T-helper 22 cell (primary cell): ENCODE data around the gene B2M.
"Not testable (repeated sequence)": the region's sequence is repeated elsewhere in the genome, so short reads cannot be mapped to it uniquely, and the experiment has no call there.

Experiments
- DNase-seq: peaks from one replicate; pipeline ENCODE4 v3.0.0-alpha.2; 2020; ENCODE audit warnings: low read depth

The B2M gene

DNA sequence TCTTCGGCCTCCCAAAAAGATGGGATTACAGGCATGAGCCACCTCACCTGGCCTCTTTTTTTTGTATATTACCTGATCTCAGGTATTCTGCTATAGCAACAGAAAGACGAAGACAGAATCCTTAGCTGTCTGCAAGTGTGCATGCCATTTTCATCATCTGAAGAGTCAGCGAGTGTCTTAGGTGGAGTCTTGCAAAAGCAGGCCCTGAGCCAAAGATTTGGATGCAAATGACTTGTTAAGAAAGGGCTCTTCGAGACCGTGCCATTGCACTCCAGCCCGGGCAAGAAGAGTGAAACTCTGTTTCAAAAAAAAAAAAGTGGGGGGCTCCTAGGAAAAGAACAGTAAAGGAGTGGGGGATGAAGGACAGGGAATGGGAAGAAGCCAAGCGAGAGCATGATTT is 14.8 kb downstream of the B2M start:
- no peak for DNase-seq

DNA sequence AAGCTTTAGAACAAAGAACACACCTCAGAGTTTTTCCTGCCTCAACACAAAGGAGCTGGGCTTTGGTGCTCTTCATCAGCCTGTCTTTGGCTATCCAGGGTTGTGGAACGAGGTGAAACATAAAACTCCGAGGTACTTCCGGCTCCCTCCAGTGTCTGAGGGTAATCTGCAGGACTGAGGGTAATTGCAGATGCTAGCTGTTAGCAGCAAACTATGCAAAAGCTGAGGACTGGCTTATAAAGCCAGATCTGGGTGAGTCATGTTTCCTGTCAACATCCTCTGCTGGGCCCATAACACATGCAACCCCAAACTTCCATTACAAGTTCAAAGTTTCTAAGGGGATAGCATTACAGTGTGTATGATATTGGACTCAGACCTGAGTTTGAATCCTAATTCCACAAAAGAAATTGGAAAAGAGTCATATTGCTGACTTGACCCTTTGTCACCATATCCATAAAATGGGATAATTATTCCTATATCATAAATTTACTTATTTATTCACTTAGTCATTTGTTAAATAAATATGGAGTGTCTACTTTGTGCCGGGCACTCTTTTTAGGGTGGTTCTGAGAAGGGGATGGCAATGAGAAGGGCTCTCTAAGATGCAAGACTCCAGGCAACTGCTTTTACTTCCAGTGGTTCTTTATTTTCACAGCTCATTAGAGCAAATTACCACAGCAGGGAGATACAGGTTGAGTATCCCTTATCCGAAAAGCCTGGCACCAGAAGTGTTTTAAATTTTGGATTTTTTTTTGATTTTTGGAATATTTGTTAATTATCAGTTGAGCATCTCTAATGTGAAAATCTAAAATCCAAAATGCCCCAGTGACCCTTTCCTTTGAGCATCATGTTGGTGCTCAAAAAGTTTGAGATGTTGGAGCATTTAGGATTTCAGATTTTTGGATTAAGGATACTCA is 15.5 kb downstream of the B2M start:
- DNase-seq = peak; percentile 78

DNA sequence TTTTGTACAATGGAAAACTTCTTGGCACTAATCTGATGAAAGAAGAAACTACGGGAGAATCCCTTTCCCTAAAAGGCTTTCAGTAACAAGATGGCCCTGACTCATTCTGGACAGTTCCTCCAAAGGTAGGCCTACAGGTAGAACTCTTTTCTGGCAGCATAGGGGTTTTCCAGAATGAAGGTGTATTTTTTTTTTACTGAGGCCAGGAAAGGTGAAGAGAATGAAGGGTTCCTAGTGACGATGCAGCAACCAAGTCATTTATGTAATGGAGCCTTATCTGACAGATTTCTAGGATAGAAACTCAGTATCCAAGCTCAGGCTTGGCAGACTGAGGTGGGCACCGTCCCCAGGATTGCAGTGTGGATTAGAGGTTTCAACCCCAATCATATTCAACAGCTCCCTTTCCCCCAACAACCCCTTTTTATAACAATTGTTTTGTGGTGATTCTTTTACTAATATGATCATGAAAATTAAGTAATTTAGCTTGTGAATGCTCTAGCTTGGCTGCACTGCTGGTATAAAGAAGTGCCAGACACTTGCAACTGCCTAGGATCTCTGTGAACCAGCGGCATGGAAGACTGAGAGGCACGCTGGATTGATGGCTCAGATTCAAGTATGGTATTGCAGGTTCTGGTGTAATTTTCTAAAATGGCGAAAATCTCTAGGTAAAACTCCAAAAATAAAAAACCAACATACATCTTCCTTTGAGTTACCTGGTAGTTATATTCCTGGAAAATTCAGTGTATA is 16.3 kb downstream of the B2M start:
- DNase-seq = no peak

DNA sequence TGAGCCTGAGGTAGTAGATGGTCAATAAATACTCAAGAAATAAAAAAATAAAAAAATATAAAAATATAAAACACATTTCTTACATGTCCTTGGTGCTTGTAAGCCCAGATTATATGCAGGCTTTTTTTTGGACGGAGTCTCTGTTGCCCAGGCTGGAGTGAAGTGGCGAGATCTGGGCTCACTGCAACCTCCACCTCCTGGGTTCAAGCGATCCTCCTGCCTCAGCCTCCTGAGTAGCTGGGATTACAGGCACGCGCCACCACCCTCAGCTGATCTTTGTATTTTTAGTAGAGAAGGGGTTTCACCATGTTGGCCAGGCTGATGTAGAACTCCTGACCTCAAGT is 16.9 kb downstream of the B2M start:
- not testable (repeated sequence) for DNase-seq

DNA sequence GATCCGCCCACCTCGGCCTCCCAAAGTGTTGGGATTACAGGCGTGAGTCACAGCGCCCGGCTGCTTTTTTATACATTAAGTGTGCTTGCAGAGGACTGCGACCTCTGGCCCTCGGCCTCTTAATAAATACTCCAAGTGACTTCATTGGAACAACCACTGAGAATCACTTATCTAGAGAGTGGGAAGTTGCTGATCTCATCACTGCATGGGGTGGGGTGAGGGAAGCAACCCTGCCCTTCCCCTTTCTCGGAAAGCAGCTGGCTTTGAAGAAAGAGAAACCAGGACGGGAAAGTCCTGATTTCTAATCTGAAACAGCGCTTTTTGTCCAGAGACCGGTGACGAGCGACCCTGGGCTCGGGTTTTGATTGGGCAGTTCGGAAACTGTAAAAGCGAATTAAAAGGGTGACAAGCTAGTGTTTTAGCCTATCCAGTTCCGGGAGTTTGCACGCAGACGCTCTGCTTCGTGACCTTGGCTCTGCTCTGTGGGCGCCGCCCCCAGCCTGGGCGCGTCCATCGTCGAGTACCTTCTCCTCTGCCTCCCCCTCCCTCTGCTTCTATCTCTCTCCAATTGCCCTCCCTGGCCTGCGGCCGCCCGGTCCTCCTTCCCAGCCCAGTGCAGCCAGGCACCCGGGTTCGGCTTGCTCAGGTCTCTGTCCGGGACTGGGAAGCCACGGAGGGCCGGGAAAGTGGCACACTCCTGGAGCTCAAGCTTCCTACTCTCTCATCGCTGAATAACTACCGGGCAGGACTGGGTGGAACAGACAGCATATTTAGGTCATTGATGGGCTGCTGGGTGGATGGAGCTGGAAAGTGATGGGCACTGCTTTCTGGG is 17.5 kb downstream of the B2M start:
- peak; percentile 91 for DNase-seq

DNA sequence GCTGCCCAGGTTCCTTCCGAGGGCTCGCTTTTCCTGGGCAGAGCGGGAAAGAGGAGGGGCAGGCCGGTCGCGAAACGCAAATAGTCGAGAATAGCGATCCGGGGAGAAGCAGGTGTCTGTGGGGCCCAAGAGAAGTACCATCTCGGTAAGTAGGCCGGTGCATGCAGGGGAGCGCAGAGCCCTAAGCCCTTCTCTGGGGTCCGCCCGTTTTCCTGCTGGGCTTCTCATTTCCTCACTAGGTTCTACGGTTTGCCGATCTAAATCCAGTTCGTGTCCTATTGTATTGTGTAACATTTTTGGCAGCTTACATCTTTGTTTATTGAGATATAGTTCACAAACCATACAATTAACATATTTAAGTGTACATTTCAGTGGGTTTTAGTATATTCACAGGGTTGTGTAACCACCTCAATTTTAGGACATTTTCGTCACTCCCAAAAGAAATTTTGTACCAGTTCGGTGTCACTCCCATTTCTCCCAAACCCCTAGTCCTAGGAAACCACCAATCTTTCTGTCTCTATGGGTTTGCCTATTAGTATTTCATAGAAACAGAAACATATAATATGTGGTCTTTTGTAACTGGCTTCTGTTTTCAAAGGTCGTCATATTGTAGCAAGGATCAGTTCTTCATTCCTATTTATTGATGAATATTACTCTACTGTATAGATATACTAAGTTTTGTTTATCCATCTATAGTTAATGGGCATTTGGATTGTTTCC is 18.3 kb downstream of the B2M start:
- DNase-seq = no peak

DNA sequence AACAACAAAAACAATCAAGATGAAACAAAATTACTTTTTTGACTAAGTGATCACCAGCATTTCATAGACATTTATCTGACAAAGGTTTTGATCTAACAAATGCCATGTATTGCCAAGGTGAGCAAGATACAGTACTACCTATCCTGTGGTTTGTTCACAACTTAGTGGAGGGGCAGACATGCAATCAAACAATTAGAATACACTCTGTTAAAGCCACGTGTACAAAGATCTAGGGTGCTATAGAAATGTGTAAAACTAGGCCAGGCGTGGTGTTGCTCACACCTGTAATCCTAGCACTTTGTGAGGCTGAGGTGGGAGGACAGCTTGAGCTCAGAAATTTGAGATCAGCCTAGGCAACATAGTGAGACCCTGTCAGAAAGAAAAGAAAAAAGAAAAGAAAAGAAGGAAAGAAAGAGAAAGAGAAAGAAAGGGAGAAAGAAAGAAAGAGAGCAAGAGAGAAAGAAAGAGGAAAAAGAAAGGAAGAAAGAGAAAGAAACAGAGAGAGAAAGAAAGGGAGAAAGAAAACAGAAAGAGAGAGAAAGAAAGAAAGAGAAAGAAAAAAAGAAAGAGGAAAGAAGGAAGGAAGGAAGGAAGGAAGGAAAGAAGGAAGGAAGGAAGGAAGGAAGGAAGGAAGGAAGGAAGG is 23.6 kb downstream of the B2M start:
- no peak for DNase-seq

DNA sequence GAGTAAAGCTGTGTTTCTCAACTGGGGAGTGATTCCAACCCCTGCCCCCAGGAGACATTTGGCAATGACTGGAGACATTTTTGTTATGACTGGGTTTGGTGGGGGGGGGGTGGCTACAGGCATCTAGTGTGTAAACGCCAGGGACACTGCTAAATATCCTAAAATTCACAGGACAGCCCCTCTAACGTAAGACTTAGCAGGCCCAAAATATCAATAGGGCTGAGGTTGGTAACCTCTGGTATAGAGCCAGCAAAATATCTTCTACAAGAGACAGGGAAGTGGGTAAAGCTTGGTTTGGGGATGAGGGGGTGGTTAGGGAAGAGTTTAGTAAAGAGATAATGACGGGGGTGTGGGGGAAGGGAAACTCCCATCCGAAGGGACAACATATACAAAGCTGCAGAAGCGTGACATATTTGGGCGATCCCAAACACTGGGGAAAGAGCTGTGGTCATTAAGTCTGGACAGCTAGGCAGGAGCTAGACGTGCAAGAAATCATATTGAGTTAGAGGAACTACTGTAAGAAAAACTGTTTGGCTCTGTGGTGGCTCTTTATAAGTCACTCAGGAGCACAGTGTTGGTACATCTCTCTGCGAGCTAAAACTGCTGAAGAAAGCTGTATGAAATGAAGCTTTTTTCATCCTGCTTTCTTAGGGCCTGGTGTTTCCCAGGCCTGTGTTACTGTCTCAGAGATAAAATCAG is 24.3 kb downstream of the B2M start:
- no peak for DNase-seq

DNA sequence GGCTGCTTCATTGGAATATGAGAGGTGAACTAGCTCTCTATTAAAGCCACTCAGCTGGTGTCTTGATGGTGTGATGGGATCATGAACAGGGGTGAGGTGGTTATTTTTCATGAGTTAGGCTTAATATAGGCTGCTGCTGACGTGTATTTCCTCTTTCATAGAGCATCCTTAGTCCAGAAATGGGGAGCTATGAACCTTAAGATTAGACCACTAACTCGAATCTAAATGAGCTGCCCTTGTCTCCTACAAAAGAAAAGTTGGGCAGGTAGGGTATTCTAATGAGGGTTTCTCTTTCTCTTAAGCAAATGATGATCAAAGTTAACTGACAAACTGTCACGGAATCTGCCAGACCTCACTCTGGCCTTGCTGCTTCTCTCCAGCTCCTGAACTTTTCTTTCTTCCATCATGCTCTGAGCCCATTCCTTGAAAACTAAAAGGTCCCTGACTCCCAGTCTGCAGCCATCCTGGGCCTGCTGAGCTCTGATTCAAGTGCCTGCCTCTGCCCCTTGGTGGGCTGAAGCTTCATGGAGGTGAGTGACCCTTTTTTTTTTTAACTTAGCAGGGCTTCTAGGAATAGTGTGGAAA is 25.0 kb downstream of the B2M start, which contains the start of gene TRIM69:
TRIM69 (plus strand) TSS at position 348 of the 585 bp plus-strand sequence; CDS start at position 525, 177 bp downstream.
- no peak for DNase-seq

DNA sequence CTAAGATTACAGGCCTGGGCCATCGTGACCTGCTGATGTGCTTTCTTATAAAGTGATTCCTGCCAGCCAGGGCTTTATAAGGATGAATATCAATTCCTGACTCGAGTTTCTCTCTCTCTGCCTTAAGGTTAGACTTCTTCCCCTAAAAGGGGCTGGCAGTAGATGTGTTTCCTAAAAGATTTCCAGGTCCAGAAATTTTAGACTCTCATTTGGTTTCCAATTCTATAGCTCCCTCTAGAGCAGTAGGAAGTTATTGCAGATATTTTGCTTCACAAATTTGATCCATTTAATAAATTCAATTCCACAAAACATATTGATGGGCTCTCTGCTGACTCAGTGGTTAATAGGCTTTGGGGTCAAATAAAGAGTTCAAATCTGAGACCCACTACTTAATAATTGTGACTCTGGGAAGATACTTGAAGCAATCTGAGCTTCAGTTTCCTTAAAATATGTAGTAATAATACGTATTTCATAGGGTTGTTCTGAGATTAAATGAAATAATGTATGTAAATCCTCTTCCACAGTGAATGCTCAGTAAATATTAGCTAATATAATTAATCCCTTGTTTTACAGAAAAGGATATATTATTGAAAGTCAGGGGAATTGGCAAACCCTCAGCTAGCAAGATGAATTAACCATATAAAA is 27.1 kb downstream of the B2M start:
- no peak for DNase-seq

DNA sequence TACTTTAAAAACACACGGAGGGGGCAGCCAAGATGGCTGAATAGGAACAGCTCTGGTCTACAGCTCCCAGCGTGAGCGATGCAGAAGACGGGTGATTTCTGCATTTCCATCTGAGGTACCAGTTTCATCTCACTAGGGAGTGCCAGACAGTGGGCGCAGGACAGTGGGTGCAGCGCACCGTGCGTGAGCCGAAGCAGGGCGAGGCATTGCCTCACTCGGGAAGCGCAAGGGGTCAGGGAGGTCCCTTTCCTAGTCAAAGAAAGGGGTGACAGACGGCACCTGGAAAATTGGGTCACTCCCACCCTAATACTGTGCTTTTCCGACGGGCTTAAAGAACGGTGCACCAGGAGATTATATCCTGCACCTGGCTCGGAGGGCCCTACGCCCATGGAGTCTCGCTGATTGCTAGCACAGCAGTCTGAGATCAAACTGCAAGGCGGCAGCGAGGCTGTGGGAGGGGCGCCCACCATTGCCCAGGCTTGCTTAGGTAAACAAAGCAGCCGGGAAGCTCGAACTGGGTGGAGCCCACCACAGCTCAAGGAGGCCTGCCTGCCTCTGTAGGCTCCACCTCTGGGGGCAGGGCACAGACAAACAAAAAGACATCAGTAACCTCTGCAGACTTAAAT is 28.0 kb downstream of the B2M start:
- not testable (repeated sequence) for DNase-seq

DNA sequence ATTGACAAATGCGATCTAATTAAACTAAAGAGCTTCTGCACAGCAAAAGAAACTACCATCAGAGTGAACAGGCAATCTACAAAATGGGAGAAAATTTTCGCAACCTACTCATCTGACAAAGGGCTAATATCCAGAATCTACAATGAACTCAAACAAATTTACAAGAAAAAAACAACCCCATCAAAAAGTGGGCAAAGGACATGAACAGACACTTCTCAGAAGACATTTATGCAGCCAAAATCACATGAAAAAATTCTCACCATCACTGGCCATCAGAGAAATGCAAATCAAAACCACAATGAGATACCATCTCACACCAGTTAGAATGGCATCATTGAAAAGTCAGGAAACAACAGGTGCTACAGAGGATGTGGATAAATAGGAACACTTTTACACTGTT is 32.1 kb downstream of the B2M start:
- not testable (repeated sequence) for DNase-seq

DNA sequence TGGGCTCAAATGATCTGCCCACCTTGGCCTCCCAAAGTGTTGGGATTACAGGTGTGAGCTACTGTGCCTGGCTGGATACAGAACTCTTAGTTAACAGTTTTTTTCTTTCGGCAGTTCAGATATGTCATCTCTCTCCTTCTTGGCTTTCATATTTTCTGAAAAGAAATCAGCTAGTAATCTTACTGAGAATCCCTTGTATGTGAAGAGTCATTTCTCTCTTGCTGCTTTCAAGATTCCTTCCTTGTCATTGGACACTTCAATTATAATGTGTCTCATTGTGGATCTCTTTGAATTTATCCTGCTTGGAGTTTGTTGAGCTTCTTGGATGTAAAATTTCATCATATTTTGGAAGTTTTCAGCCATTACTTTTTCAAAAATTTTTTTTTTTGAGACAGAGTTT is 42.0 kb downstream of the B2M start:
- DNase-seq = no peak

DNA sequence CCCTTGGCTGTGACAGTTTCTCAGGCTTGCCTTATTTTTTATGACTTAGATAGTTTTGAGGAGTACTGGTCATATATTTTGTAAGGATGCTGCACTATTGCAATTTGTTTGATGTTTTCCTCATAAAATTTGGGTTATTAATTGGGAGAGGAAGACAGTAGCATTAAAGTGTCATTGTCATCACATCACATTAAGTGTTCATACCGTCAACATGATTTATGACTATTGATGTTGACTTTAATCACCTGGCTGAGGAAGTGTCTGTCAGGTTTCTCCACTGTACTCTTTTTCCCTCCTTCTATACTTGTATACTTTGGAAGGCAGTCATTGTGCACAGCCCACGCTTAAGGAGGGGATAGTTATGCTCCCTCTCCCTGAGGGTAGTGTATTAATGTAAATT is 51.9 kb downstream of the B2M start:
- no peak for DNase-seq

DNA sequence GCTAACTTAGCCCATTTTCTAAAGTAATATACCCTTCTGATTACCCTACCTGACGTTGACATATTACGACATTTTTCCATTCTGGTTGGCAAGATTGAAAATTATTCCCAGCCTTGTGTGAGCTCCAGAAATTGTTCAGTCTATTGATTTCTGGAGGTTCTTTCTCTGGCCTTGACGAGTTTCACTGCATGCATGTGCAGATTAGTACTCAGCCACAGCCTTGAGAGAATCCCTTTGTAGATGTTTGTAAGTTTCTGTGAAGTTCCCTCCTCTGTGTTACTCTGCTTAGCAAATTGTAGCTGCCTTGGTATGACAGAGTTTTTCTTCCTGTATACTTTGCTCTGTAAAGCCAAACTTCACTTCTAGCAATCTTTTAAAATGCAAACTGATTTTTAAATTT is 52.5 kb downstream of the B2M start:
- DNase-seq = no peak

DNA sequence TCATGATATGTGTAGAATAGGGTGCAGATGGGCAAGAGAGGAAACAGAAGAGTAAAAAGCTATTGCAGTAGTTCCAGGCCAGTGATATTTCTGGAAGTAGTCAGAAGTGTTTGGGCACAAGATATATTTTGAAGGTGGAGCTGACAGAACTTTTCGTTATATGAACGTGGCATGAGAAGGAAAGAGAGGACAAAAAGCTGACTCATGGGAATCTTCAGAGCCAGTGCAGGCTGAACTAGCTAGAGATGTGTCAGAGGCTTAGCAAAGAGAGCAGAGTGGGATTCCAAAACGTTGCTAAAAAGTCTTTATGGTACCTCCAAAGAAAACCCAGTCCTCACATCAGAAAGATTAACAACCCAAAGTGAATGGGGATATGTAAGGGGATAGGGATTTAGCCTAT is 53.7 kb downstream of the B2M start:
- DNase-seq = no peak
